Suprapubic skin (tissue), 3 donors: ENCODE data around the gene CFL1.

Experiments
- EP300 ChIP-seq: sonication (generic); formaldehyde crosslinking; IDR thresholded peaks from one replicate; pipeline ENCODE4 v1.6.1; 2017; ENCODE audit warnings: antibody characterized with exemption
- POLR2A ChIP-seq, 2 donors: fragments of 450-650 bp; IDR thresholded peaks; one replicate each; pipeline ENCODE4 v1.6.1; 2017; ENCODE audit warnings: antibody characterized with exemption in 2 of 2, mild to moderate bottlenecking in 2 of 2, moderate library complexity in 2 of 2
- TF ChIP-seq, protein P1 (sequence below), 2 donors: fragments of 200-600 bp in 1 of 2; fragments of 450-650 bp in 1 of 2; sonication (generic) in 1 of 2; IDR thresholded peaks; one replicate each; pipeline ENCODE4 v1.5.1; 2016 to 2019; ENCODE audit warnings: antibody characterized with exemption in 2 of 2, mild to moderate bottlenecking in 1 of 2, moderate library complexity in 1 of 2

DNA sequence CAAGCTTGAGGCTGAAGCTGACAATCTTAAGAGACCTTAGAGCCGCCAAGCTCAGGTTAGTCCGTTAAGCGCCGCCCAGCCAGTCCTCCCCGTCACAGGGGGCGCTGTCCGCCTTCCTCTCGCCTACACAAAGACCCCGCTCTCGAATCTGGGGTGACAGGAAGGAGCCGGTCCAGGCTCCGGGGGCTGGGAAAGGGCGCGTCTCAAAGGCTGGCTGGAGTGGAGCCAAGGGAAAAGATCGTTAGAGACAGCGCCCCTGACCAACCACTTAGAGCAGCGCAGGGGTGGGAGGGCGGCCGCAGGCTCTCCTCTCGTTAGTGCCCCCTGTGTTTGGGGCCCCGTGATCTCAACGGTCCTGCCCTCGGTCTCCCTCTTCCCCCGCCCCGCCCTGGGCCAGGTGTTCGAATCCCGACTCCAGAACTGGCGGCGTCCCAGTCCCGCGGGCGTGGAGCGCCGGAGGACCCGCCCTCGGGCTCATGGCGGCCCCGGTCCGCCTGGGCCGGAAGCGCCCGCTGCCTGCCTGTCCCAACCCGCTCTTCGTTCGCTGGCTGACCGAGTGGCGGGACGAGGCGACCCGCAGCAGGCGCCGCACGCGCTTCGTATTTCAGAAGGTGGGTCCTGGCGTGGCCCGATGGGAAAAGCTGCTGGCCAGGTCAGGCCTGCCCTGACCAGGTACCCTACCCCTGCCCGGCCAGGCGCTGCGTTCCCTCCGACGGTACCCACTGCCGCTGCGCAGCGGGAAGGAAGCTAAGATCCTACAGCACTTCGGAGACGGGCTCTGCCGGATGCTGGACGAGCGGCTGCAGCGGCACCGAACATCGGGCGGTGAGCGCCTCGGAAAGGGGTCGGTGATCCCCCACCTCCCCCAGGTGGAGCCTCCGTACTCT is 2.5 kb upstream of the CFL1 start, which contains the start of gene MUS81:
- TF ChIP-seq POLR2A (IDR thresholded peaks at IDR 0.05) = peak in 1 of 2 donors; percentile 57
- no peak for TF ChIP-seq EP300
- TF ChIP-seq, protein P1, sequence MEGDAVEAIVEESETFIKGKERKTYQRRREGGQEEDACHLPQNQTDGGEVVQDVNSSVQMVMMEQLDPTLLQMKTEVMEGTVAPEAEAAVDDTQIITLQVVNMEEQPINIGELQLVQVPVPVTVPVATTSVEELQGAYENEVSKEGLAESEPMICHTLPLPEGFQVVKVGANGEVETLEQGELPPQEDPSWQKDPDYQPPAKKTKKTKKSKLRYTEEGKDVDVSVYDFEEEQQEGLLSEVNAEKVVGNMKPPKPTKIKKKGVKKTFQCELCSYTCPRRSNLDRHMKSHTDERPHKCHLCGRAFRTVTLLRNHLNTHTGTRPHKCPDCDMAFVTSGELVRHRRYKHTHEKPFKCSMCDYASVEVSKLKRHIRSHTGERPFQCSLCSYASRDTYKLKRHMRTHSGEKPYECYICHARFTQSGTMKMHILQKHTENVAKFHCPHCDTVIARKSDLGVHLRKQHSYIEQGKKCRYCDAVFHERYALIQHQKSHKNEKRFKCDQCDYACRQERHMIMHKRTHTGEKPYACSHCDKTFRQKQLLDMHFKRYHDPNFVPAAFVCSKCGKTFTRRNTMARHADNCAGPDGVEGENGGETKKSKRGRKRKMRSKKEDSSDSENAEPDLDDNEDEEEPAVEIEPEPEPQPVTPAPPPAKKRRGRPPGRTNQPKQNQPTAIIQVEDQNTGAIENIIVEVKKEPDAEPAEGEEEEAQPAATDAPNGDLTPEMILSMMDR (IDR thresholded peaks at IDR 0.05) = peak; percentile 90 to 92
